ENCODE measurements around the gene UBL7.

UBL7 gene

GRCh38 chr15:74423431-74424257, 37.3 kb downstream of the UBL7 start:
- DNase-seq (ENCODE audit: low read depth, low spot score): no peak

DNA sequence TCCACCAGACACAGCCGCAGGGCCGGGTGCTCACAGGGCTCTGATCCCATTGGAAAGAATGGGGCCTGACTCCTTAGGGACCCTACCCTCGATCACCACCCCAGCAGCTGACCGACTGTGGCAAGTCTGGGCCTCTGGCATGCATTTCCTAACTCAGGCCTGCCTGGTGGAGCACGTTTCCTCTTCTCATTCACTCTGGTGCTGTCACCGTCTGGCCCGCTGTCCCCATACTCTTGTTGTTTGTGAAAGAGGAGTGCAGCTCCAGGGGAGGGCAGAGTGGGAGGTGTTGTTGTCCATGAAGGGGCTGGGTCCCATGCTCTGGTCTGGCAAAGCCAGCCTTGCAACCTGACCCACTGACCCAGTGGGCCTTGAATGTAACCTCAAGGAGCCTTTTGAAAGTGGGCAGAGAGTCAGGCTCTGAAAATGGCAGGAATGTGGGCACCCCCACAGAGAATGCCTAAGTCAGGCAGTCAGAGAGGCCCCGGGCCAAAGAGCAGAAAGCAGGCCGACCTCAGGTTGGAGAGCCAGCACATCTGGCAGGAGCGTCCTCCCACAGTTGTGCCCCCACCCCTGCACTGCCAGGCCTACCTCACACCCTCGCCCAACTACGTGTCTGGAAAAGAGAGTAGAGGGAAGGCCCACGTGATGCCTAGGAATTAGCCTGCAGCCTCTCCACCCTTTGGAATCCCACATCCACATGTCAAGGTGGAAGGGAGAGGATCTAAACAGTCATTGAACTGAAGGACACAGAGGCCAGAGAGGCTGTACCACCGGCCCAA, 38.1 kb downstream of the UBL7 start:
- no peak for DNase-seq (ENCODE audit: low read depth, low spot score)

GRCh38 chr15:74422265-74422651, 38.7 kb downstream of the UBL7 start:
- DNase-seq (ENCODE audit: low read depth, low spot score): no peak

- DNase-seq (ENCODE audit: low read depth, low spot score): no peak
Measured at GRCh38 chr15:74421302-74422245, 39.4 kb downstream of the UBL7 start.

DNA sequence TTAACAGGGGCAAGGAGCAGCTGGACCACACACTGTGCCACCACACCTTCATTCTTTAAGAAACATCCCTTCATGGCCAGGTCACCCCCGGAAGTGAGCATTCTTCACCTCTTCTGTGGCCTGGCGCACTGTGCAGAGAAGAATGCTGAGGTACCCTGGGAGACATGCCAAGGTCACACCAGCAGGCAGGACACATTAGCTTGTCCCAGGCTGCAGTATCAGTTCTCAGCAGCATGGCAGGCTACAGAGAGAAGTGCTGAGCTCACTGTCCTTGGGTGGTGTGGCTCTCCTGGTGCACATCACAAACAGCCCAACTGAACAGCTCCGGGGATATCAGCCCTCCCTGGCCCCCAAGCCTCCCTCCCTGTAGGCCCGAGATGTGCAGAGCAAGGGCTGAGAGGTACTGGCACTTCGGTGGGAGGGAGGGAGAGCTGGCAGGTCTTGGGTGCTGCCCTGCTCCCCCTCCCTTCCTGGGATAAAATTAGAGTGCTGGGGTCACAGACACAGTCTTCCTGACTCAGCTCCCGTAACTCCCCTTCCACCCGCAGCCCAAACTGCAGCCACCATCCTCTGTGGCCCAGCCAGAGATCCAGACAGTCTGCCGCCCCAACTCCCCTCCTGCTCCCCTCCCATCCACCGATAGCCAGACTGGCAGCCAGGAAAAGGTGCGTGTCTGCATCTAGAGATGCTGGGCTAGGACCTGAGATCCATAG, 40.6 kb downstream of the UBL7 start:
- DNase-seq (ENCODE audit: low read depth, low spot score): no peak

- DNase-seq (ENCODE audit: low read depth, low spot score): no peak
Measured at GRCh38 chr15:74419432-74419831, 41.5 kb downstream of the UBL7 start.

DNA sequence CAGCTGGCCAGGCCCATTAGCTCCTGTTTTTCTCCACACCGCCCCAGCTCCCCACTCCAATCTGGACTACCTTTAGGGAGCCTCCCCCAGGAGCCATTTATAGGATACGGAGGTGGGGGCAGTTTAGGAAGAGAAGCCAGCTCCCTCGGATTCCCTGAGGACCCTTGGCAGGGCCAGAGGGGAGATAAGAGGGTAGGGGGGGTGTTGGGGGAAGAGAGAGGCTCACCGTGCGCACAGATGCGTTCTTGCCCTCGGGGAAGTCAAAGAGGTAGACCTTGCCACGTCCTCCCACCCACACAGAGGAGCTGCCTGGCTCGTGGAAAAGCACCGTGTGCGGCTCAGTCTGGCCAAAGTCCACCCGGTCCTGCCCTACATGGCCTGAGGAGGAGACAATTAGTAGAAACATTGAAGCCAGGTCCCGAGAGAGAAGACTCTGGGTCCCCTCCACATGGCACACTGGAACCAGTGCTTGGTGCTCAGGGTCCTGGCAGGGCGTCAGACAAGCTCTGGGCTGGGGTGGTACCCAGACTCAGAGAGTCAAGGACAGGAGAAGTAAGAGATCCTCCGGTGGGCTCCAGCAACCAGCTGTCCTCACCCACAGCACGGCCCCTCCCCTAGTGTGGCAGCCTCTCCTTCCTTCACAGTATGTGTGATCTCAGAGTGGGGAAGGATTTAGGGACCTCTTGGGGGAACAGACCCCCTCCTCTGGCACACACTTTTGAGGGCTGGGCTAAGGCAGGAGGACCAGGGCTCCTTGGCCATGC, 42.2 kb downstream of the UBL7 start:
- DNase-seq (ENCODE audit: low read depth, low spot score): no peak

- no peak for DNase-seq (ENCODE audit: low read depth, low spot score)
Measured at GRCh38 chr15:74417670-74418069, 43.3 kb downstream of the UBL7 start.

- no peak for DNase-seq (ENCODE audit: low read depth, low spot score)
Measured at GRCh38 chr15:74417225-74417624, 43.7 kb downstream of the UBL7 start.

DNA sequence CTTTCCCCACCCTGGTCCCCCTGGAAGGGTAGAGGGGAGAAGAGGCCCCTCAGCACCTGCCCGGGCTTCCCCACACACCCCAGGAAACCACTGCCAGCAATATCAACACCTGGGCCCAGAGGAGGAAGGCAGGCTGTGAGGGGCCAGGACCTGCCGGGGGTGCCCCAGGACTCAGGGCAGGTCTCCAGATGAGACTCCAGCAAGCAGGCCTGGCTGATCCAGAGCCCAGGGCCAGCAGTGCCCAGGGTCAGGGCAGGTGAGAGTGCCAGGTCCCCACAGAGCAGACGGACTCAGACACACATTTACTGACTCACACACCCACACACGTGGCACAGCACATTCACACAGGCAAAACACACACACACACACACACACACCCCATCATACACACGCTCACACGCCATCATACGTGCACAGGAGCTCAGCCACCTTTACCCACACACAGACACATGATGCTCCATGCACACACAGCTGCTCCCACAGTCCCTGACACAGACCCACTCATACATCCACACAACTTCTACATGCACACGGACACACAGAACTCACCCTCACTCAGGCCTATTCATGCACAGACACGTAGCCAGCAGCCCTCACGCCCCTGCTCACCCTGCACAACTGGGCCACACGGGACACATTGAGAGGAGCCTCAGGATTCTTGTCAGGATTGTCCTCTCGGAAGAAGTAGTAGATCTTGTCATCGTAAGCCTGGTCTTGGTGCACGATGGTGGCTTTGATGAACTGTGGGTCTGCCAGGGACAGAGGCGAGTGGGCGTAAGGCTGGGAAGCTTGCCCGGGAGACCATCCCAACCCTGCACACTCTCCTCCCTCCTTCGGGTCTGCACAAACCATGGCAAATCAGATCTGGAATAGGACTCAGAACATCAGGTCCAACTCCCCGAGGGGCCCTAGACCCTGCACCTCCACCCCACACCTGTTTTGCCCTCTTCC, 44.7 kb downstream of the UBL7 start:
- DNase-seq (ENCODE audit: low read depth, low spot score): no peak

DNA sequence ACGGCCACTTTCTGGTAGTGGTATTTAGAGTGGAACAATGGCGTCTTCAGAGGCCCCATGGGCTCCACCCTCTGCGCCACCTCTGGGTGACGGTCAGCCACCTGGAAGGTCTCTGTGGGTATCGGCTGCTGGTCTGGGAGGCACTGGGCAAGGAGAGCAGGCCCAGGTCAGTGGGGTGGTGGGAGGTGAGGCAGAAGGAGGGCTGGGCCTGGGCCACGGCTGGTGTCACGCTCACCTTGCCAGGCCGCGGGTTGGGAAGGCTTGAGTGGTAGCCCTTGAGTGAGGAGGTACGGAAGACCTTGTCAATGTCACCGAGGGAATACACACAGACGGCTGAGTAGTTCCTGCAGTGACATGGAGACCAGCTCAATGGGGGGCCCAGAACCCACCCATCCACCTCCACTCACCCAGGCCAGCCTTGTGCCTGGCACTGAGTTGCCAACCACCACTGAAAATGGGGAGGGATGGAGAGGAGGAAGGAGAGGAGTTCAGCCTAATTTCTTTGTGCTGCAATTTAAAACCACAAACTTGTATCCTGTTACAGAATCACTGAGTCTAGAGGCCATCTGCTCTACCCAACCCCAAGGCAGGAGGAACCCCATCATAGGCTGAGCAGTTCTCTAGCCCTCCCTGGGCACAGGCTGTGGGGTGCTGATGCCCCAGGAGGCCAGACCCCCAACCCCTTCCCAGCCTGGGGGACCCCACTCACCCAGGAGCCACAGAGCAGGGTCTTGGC, 46.2 kb downstream of the UBL7 start:
- no peak for DNase-seq (ENCODE audit: low read depth, low spot score)

DNA sequence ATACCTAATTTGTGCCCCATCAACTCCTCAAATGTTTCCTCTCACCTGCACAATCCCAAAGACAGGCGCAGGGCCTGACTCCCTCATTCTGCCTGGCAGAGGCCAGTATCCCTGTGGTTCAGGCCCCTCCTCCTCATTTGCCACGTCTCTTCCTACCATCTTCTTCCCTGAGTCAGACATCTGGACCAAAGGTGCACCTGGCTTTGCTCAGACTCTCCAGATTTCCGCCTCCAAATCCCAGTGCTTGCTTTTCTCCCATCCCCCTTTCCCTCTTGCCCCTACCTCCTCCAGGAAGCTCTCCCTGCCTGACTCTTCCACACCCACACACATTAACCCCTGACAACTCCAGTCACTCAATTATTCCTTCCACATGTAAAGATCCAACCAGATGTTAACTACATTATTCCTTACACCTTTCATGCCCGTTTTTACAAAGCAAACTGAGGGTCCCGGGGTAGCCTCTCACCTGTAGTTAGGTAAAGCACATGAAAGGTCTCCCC, 46.8 kb downstream of the UBL7 start:
- DNase-seq (ENCODE audit: low read depth, low spot score): no peak

GRCh38 chr15:74413350-74414080, 47.4 kb downstream of the UBL7 start:
- DNase-seq (ENCODE audit: low read depth, low spot score): no peak

DNA sequence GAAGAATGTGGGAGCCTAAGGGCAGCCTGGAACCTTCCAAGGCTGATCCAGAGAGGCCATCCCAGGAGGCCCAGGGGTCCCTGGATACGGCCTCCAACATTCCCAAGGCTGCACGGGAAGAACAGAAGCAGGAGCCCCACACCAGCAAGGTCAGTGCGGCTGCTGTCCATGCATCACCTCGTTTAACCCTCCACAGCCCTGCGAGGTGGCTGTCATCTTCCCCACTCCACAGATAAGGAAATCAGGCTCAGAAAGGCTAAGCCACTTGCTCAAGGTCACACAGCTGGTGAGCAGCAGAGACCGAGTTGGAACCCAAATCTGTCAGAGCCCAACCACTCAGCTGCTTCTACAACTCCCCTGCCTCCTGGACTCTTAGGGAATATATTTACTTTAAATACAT, 48.8 kb downstream of the UBL7 start:
- DNase-seq (ENCODE audit: low read depth, low spot score): no peak

GRCh38 chr15:74411686-74412085, 49.3 kb downstream of the UBL7 start:
- no peak for DNase-seq (ENCODE audit: low read depth, low spot score)

- no peak for DNase-seq (ENCODE audit: low read depth, low spot score)
Measured at GRCh38 chr15:74410502-74410901, 50.5 kb downstream of the UBL7 start.

DNA sequence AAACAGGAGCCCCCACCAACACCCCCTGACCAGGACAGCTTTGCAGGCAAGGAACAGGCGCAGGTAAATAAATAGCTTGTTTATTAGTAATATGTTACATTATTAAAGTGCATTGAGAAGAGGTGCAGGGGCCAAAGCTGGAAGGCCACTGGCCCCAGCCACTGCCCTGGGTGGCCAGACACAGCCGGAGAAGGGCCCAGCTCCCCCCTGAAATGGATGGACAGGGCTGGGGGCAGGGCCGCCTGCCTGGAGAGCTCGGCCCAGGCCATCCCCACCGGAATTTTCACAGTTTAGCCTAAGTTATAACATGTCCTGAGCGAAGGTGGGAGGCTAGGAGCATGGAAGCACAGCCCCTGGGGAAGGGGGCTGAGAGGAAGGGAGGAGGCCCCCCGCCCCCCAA, 51.7 kb downstream of the UBL7 start:
- DNase-seq (ENCODE audit: low read depth, low spot score): no peak

- no peak for DNase-seq (ENCODE audit: low read depth, low spot score)
Measured at GRCh38 chr15:74408815-74409214, 52.1 kb downstream of the UBL7 start.
